ENCODE measurements around the gene ARGLU1.

Gene ARGLU1

GRCh38 chr13:106524108-106524507 lies 43.8 kb downstream of the ARGLU1 start:
- no peak for DNase-seq (ENCODE audit: low spot score)

GRCh38 chr13:106523576-106523975 lies 44.4 kb downstream of the ARGLU1 start:
- no peak for DNase-seq (ENCODE audit: low spot score)

GRCh38 chr13:106522898-106523525 lies 44.9 kb downstream of the ARGLU1 start:
- no peak for DNase-seq (ENCODE audit: low spot score)

- DNase-seq (ENCODE audit: low spot score): no peak
Measured at GRCh38 chr13:106522112-106522705, 45.7 kb downstream of the ARGLU1 start.

GRCh38 chr13:106521095-106521799 lies 46.7 kb downstream of the ARGLU1 start:
- DNase-seq (ENCODE audit: low spot score): no peak

GRCh38 chr13:106520251-106521054 lies 47.5 kb downstream of the ARGLU1 start:
- no peak for DNase-seq (ENCODE audit: low spot score)

GRCh38 chr13:106518512-106518911 lies 49.4 kb downstream of the ARGLU1 start:
- DNase-seq (ENCODE audit: low spot score): no peak

- DNase-seq (ENCODE audit: low spot score): no peak
Measured at GRCh38 chr13:106517109-106517847, 50.7 kb downstream of the ARGLU1 start.

- DNase-seq (ENCODE audit: low spot score): no peak
Measured at GRCh38 chr13:106515635-106516254, 52.2 kb downstream of the ARGLU1 start.

- DNase-seq (ENCODE audit: low spot score): no peak
Measured at GRCh38 chr13:106514928-106515634, 52.9 kb downstream of the ARGLU1 start.

- DNase-seq (ENCODE audit: low spot score): no peak
Measured at GRCh38 chr13:106513025-106513983, 54.6 kb downstream of the ARGLU1 start.

GRCh38 chr13:106507560-106508274 lies 60.2 kb downstream of the ARGLU1 start:
- no peak for DNase-seq (ENCODE audit: low spot score)

GRCh38 chr13:106506286-106506685 lies 61.7 kb downstream of the ARGLU1 start:
- no peak for DNase-seq (ENCODE audit: low spot score)

- DNase-seq (ENCODE audit: low spot score): no peak
Measured at GRCh38 chr13:106505732-106506131, 62.2 kb downstream of the ARGLU1 start.

GRCh38 chr13:106505295-106505694 lies 62.6 kb downstream of the ARGLU1 start:
- DNase-seq (ENCODE audit: low spot score): no peak

- no peak for DNase-seq (ENCODE audit: low spot score)
Measured at GRCh38 chr13:106503730-106504453, 64.0 kb downstream of the ARGLU1 start.

GRCh38 chr13:106503272-106503671 lies 64.7 kb downstream of the ARGLU1 start:
- DNase-seq (ENCODE audit: low spot score): no peak

GRCh38 chr13:106500445-106500844 lies 67.5 kb downstream of the ARGLU1 start:
- DNase-seq (ENCODE audit: low spot score): no peak
